GM23248 (cell line): Measurements from ENCODE around the gene KRT26.

Experiments
- EZH2 ChIP-seq: fragments of 200-600 bp; sonication (generic); IDR thresholded peaks from 2 replicates; pipeline ENCODE4 v1.6.1; 2018; ENCODE audit warnings: antibody characterized with exemption, mild to moderate bottlenecking; ENCODE audit not compliant: insufficient read depth, poor library complexity, severe bottlenecking
- EZH2phosphoT487 ChIP-seq: fragments of 200-600 bp; sonication (generic); IDR thresholded peaks from 2 replicates; pipeline ENCODE4 v1.6.1; 2018; ENCODE audit warnings: antibody characterized with exemption, moderate library complexity, mild to moderate bottlenecking, low read depth; ENCODE audit not compliant: insufficient read depth

GRCh38 chr17:40796846-40797245 is 24.8 kb upstream of the KRT26 start:
- TF ChIP-seq EZH2phosphoT487 (no peak), EZH2 (no peak)
